HG03354 (cell line): Measurements from ENCODE around the gene MYO7B.

ENCODE experiments used
- ATAC-seq: cut with Tn5 transposase; IDR thresholded peaks from one replicate; pipeline ENCODE4 v1.9.1; 2021; ENCODE audit warnings: mild to moderate bottlenecking; ENCODE audit not compliant: unreplicated experiment, poor library complexity, severe bottlenecking

Gene MYO7B

DNA sequence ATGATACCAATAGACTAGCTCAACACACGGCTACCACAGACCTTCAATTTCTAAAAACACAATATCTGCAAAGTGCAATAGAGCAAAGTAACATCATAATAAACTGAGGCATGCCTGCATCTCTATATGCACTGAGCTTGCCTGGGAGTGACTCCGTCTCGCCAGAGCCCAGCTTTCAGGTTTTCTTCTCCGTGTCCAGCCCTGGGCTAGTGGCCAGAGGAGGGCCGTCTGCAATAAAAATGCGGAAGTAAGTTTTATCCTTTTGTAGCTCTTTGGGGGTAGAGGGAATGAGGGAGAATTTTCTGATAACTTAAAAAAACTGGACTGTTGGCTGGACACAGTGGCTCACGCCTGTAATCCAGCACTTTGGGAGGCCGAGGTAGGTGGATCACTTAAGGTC, 69.5 kb downstream of the MYO7B start:
- no peak for ATAC-seq

DNA sequence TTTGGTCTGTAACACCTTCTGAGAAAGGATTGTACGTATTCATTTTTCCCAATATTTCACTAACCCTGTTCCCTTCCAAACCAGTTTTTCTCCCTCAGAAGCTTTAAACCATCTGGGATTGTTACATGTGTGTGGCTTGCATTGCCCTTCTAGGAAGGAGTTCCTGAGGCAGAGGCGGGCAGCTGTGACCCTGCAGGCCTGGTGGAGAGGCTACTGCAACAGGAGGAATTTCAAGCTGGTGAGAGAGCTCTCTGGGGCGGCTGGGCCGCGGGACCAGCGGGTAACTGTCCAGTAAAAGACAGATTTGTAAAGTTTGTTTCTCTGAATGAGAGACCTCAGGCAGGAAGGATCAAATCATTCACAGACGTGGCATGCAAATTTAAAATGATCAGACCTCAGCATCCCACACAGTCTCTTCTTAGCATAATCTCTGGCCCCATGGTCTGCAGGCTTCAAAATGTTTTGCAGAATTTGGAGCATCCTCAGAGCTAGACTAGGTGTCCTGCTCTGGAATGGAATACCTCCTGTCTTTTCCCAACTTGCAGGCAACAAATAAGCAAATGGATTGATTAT, 70.3 kb downstream of the MYO7B start:
- no peak for ATAC-seq

DNA sequence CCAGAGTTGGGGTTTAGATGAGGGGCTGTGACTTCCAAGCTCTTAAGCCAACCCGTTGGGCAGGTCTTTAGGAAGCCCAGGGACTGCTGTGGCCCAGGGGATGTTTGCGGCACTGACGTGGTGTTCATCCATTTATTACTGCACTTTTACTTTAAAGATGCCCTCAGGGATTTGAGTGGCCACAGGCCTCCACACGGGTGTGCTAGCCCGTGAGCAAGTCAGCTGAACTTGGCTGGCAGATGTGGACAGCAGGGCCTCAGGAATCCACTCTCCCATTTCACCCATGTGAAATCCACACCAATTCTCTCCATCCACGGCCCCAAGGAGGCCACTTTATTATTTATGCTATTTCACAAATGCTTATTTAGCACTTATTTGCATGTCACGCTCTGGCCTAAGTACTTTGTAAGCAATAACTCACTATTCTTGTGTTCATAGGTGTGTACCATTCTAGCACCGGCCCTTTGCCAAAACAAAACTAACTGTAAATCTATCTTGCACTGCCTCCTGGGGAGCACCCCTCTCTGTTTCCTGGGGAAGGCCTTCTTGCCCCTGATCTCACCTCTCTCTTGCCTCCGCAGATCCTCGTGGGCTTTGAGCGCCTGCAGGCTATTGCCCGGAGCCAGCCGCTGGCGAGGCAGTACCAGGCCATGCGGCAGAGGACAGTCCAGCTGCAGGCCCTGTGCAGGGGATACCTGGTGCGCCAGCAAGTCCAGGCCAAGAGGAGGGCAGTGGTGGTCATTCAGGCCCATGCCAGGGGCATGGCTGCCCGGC, 71.3 kb downstream of the MYO7B start:
- ATAC-seq = no peak

DNA sequence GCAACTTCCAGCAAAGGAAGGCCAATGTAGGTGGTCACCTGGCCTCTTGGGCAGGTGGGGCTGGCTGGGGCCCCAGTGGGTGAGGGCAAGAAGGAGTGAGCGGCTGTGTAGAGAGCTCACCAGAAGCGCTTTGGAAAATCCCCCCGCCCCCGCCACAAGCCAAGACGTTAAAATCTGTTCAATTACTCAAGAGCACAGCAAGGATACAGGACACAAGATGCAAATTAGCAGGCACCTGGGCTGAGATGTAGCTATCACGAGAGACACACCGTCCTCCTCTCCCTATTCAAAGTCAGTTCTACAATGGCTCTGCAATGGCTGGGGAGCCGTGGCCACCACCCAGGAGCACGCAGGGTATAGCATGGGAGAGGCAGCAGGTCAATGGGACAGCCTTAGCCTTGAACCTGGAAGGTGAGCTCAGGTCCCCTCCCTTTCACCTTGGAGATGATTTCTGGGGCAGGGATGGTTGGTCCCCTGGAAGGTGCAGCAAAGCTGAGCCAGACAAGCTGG, 72.0 kb downstream of the MYO7B start:
- no peak for ATAC-seq

DNA sequence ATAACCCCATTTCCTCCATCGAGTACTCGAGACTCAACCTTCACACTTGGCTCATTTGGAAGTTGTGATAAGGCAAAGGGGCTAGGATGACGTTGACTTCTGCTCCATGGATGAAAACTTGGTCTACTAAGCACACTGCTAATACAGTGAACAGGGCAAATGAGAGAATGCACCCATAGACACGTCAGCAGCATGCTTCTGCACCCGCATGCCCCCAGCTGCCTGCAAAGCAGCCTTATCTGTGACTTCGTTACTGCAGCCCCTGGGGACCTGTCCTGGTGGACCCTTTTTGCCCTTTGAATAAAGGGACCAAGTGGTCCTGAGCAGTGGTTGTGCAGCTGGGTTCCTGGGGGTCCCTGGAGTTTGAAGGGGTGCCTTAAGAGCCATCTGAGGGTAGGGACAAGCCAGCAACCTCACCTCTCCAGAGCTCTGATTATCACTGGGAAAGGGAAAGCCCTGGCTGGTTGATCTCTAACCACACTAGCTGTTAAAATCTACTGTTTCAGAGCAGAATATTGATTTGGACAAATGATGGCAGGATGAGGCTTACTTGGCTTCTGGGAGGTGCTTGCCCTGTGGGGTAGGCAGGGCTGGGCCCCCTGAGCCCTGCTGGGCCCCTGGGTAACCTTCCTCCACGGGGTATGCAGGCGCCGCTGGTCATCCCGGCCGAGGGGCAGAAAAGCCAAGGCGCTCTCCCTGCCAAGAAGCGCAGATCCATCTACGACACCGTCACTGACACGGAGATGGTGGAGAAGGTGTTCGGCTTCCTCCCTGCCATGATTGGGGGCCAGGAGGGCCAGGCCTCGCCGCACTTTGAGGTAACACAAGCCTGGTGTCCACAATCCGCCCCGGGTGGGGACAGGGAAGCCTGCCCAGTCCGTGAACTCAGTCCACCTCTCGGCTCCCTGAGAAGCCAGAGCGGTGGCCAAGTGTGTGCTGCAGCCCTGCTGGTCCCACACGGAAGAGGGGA, 72.9 kb downstream of the MYO7B start:
- no peak for ATAC-seq

DNA sequence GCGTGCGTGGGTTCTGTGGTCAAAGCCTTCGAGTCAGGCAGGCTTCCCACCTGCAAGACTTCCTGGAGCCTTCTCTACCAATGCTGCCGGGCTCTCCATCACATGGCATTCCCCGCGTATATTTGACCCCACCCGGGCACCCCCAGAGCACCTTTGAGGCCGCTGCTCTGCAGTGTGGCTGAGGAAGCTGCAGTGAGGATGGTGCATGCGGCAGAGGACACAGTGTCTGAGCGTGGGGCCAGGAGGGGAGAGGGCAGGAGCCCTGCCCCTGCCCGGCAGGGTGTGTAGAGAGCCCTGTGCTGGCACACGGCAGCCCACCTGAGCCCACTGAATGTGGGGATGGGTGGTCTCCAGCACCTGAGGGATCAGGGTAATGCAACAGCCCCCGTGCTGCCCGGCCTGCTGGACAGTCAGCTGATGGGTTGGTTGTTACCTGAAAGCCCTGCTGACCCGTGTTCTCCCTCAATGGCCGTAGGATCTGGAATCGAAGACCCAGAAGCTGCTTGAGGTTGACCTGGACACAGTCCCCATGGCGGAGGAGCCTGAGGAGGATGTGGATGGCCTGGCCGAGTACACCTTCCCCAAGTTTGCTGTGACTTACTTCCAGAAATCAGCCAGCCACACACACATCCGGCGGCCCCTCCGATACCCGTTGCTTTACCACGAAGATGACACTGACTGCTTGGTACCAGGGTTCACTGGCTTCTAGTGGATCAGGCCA, 73.7 kb downstream of the MYO7B start:
- no peak for ATAC-seq

DNA sequence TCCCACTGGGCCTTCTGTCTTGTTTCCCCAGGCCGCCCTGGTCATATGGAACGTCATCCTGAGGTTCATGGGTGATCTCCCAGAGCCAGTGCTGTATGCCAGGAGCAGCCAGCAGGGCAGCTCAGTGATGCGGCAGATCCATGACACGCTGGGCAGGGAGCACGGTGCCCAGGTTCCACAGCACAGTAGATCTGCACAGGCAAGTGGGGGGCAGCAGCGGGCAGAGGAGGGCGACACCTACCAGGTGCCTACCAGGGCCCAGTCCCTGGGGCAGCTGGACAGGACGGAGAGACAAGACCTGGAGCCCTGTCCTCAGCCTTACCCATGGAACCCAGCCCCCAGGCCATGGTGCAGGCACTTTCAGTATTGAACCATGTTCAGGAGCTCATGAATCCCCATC, 74.3 kb downstream of the MYO7B start:
- no peak for ATAC-seq

DNA sequence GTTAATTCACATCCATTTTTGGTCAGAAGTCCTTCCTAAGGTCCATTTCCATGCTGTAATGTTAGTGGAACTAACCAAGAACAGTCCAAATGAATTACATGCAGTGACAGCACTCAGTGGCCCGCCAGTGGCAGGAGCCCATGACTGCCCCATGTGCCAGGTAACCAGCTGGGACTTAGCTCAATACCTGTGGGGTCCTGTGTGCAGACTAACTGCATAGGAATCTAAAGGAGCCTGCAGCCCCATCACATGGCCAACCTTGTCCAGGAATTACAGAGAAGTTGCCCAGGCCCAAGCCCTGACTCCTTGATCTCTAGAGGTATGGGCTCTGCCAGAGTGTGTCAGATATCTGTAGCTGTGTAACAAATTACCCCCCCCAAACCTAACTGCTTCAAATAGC, 75.1 kb downstream of the MYO7B start:
- no peak for ATAC-seq

DNA sequence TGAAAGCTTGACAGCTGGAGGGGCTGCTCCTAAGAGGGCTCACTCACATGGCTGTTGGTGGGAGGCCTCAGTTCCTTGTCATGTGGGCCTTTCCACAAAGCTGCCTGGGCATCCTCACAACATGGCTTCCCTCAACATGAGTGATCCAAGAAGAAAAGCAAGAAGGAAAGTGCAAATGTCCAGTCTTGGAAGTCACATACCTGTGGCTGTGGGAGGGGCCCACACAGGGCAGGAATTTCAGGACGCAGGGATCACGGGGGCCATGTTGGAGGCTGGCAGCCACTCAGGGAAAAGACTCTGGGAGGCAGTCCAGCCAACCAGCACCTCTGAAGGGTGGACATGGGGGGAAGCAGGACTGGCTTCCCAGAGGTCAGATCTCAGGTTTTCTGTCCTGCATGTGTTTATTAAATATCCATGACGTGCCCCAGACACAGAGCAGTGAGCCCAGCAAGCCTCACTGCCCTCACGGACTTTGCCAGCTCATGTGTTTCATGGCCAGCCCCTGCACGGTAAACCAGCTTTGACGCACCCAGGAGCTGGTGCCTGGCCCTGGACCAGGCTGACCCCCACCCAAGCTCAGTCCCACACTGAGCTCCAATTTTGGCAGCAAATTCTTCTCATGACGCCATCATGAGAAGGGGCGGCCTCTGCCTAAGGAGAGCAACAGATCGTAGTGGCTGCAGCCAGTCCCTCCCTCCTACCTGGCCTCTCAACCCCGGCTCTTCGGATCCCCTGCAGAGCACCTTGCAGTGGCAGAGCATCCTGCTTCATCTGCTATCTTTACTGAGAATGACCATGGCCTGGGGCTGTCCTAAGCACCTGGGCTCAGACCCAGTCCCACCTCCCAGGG, 75.8 kb downstream of the MYO7B start:
- ATAC-seq = no peak

DNA sequence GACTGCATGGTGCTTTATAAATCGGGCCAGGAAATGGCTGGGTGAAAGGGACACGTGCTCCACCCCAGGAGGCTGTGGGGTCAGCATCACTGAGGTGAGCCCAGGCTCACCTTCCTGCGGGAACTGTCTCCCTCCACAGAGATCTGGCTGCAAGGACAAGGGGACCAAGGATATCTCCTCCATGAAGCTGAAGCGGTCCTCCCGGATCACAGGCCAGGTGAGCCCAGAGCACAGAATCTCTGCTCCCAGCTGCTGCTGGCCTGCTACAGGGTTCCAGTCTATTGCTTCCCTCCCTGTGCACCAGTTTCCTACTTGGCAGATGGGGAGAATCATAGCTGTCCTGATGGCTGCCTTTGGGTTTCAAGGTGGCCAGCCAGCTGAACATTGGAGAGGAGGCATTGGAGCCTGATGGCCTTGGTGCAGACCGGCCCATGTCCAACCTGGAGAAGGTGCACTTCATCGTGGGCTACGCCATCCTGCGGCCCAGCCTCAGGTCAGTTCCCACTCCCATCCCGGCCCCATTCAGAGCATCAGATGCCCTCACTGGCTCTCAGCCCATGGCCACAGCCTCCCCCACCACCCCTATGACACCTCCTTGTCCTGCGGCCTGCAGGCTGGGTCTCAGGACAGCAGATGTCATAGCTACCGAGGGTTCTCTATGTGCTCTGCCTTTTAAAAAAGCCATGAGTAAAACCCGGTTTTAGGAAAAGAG, 76.8 kb downstream of the MYO7B start:
- no peak for ATAC-seq

DNA sequence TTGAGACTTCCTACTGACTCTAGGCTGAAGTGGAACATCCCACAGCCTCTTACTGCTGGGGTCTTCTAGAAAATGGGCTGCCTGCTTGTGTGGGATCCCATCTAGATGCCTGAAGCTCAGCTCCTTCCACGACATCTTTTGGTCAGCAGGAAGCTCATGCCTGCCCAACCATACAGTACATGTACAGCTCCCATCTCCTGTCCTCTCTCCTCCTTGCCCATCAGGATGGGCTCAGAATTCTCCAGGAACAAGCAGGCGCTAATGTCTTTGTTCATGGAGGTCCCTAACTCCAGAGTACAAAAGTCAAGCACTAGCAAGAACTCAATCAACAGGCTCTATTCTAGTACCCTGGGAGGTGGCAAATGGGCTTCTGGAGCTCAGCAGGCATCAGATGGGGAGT, 78.8 kb downstream of the MYO7B start:
- no peak for ATAC-seq

DNA sequence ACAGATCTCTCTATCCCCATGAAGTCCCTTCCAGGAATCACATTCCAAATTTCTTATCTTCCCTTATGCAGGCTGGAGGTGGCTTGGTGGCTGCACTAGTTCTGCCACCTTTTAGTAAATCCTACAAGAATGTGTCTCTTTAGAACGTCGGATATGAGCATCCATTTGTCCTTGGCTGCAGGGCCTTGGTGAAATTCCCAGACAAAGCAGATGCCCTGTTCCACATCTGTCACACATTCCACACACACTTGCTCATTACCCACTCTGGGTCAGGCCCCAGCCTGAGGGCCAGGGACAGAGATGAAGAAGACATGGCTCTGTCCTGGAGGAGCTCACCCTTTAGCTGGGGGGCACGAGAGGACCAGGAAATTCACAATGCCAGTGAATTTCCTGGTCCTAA, 79.2 kb downstream of the MYO7B start:
- ATAC-seq = no peak

DNA sequence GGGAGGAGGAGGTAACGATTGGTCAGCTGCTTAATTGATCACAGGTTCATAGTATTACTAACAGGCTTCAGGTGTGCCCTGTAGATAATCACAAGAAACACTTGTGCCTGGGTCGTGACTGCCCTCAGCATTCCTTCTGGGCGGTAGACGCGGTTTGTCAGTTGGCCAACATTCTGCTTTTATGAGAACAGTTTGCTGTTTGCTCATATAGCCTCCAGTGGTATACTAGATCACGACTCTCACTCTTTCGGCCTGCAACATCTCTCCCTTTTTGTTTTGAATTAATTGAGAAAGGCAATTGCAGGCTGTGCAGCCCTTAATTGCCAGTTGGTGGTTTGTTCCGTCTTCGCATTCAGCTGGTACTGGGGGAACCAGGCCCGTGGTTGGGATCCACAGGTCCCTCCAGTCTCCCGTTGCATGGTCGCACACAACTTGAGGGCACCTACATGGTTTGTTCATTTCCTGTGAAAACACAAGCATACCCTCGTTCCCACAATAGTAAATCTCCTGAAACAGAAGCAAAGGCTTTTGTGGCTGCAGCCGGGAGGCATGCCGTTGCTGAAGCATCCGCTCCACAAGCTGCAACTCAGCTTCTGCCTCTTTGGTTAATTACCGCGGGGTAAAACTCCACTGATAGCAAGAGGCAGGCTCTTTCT, 80.2 kb downstream of the MYO7B start:
- no peak for ATAC-seq

DNA sequence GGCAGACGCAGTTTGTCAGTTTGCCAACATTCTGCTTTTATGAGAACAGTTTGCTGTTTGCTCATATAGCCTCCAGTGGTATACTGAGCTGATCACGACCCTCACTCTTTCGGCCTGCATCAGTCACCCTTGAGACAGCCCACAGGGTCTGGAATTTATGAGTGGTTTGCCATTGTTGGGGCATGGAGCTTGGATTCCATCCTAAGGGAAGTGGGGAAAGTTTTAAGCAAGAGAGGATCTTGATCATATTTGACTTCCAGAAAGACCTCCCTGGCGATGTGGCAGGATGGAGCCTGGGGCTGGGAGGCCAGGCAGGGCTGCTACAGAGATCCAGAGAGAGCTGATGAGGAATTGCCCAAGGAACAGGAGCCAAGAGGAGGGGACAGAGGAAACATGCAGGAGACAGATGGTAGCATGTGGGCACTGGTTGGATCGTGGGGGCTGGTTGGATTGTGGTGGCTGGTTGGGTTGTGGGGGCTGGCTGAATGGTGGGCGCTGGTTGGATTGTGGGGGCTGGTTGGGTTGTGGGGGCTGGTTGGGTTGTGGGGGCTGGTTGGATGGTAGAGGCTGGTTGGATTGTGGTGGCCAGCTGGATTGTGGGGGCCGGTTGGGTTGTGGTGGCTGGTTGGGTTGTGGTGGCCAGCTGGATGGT, 83.2 kb downstream of the MYO7B start:
- no peak for ATAC-seq

DNA sequence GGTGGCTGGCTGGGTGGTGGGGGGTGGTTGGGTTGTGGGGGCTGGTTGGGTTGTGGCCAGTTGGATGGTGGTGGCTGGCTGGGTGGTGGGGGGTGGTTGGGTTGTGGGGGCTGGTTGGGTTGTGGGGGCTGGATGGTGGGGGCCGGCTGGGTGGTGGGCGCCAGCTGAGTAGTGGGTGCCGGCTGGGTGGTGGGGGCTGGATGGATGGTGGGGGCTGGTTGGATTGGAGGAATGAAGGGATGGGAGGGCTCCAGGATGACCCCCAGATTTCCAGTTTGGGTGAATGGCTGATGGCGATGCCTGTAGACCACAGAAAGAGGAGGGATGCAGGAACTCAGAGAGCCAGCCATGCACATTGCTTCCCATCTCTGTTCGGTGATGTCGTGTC, 83.7 kb downstream of the MYO7B start:
- ATAC-seq = no peak

DNA sequence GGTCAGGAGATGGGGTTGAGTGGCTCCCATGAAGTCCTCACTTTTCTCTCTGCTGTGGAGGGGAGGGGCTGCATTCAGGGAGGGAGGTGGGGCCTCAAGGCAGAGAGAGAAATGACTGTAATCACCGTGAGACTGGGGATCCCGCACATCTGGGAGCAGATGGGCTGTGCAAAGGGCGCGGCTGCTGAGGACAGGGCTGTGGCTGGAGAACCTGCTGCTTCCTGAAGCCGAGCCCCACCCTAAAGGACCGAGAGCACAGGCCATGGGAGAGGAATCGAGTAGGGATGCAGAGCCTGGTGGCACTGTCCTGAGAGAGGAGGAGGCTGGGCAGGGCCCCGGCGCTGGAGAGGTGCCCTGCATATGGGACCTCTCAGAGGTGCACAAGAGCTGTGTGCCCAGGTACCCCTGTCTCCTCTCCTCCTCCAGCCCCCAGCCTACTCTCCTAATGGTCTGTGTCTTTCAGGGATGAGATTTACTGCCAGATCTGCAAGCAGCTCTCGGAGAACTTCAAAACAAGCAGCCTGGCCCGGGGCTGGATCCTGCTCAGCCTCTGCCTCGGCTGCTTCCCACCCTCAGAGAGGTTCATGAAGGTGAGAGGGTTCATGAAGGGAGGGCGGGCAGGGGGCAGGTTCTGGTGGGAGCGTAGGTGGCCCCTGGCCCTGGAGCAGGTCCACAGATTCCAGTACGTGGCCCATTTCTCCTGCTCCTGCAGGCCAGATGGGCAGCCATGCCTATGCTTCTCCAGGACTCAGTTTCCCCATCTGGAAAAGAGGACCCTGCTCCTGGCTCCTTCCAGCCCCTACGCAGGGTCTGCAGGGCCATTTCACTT, 84.6 kb downstream of the MYO7B start:
- ATAC-seq = no peak

DNA sequence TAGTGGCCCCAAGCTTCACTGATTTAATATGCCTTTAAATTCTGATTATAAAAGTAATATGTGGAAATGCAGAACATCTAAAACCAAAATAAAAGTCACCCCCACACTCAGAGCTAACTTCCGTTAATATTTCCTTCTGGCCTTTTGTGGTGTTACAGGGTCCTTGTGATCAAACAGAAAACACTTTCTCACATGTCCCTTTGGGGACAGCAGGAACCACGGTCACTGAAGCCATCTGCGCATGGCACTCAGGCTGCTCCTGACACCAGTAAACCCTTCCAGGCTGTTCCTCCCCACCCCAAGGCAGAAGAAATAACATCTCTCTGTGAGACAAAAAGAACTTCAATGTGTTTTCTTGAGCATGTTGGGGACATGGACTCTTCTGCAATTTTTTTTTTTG, 85.4 kb downstream of the MYO7B start:
- no peak for ATAC-seq
